A549 (cell line): Measurements from ENCODE around the gene TRPC3. TPM values are rescaled to one million over a fixed set of nuclear protein-coding genes. Genes with fewer than 3 reads are reported as not detected.

Experiments
- ATAC-seq, 2 experiments: fragments of 200-7000 bp in 1 of 2; fragments of >200 bp in 1 of 2; cut with Nextera tagmentation in 1 of 2; cut with Tn5 transposase in 1 of 2; 3 replicates each; pipeline versions ENCODE4 v1.8.0 to v1.9.1; 2018 to 2020; ENCODE audit warnings: mild to moderate bottlenecking in 1 of 2, moderate library complexity in 1 of 2
- CTCF ChIA-PET: fragments of 300-600 bp; sonication (Branson Sonifier 250); formaldehyde crosslinking; extraction: SDS; loops from one replicate; lab custom pipeline; 2021; ENCODE audit warnings: antibody characterized with exemption, inconsistent platforms; lab: Yijun Ruan, JAX
- POLR2A ChIA-PET: fragments of 350-600 bp; formaldehyde crosslinking; extraction: SDS; loops from one replicate; lab custom pipeline; 2021; ENCODE audit warnings: antibody characterized with exemption, inconsistent platforms; lab: Yijun Ruan, JAX
- DNase-seq, 2 experiments: peaks; one replicate each; pipeline versions ENCODE4 v3.0.0 to v3.0.0-alpha.2; 2011 to 2016; ENCODE audit warnings: low read depth in 1 of 2, low spot score in 1 of 2
- FAIRE-seq: peaks from 2 replicates; lab custom pipeline; 2011; peaks lifted over from hg19 to GRCh38; lab: Jason Lieb, UNC
- H3K27ac ChIP-seq, 2 experiments: fragments of >200 bp; sonication (Bioruptor Twin); formaldehyde crosslinking; 3 replicates each; pipeline ENCODE4 v1.5.1; 2016 to 2017
- H3K4me1 ChIP-seq: fragments of >200 bp; sonication (Bioruptor Twin); formaldehyde crosslinking; 3 replicates; pipeline ENCODE4 v1.6.1; 2016
- H3K4me2 ChIP-seq: fragments of >200 bp; sonication (Bioruptor Twin); formaldehyde crosslinking; 3 replicates; pipeline ENCODE4 v1.6.1; 2016
- H3K4me3 ChIP-seq: fragments of >200 bp; sonication (Bioruptor Twin); formaldehyde crosslinking; 3 replicates; pipeline ENCODE4 v1.5.1; 2016
- H3K9me3 ChIP-seq: fragments of >200 bp; sonication (Bioruptor Twin); formaldehyde crosslinking; 3 replicates; pipeline ENCODE4 v1.6.1; 2016
- BHLHE40 ChIP-seq: IDR thresholded peaks from 2 replicates; pipeline ENCODE4 v1.6.1; 2012; ENCODE audit warnings: low read depth, low read length, inconsistent platforms
- CEBPB ChIP-seq, 2 experiments: fragments of >200 bp in 1 of 2; sonication (Bioruptor Twin) in 1 of 2; formaldehyde crosslinking in 1 of 2; IDR thresholded peaks; 2 replicates each; pipeline ENCODE4 v1.6.1; 2012 to 2016
- CHD2 ChIP-seq: fragments of 150-350 bp; IDR thresholded peaks from 2 replicates; pipeline ENCODE4 v1.6.1; 2014; ENCODE audit warnings: low read length; ENCODE audit not compliant: partially characterized antibody
- CHD4 ChIP-seq: fragments of 200-600 bp; sonication (generic); IDR thresholded peaks from 2 replicates; pipeline ENCODE4 v1.6.1; 2016; ENCODE audit warnings: antibody characterized with exemption, mild to moderate bottlenecking, borderline replicate concordance
- EHF ChIP-seq: fragments of 250-450 bp; sonication (Bioruptor Pico); IDR thresholded peaks from 2 replicates; pipeline ENCODE4 v1.5.0; 2020; ENCODE audit warnings: mild to moderate bottlenecking
- EP300 ChIP-seq, 2 experiments: fragments of >200 bp; sonication (Bioruptor Twin); formaldehyde crosslinking; IDR thresholded peaks; 2 replicates in 1 of 2; 3 replicates in 1 of 2; pipeline ENCODE4 v1.6.1; 2016 to 2017
- ESRRA ChIP-seq: fragments of 150-350 bp; IDR thresholded peaks from 2 replicates; pipeline ENCODE4 v1.6.1; 2014; ENCODE audit warnings: mild to moderate bottlenecking, low read length, borderline replicate concordance
- FOSL2 ChIP-seq, 2 experiments: fragments of 450-650 bp in 1 of 2; fragments of >200 bp in 1 of 2; sonication (Bioruptor Twin) in 1 of 2; formaldehyde crosslinking; IDR thresholded peaks; 2 replicates each; pipeline versions ENCODE4 v1.5.0 to v1.6.1; 2016 to 2020; ENCODE audit warnings: mild to moderate bottlenecking in 1 of 2, moderate library complexity in 1 of 2
- HDAC2 ChIP-seq: fragments of 200-600 bp; sonication (generic); IDR thresholded peaks from 2 replicates; pipeline ENCODE4 v1.6.1; 2016
- HEYL ChIP-seq: fragments of 250-450 bp; sonication (Bioruptor Pico); IDR thresholded peaks from 2 replicates; pipeline ENCODE4 v1.8.0; 2021; ENCODE audit warnings: mild to moderate bottlenecking, moderate library complexity
- HOXB13 ChIP-seq: fragments of 250-450 bp; sonication (Bioruptor Pico); IDR thresholded peaks from 2 replicates; pipeline ENCODE4 v1.5.0; 2020; ENCODE audit warnings: low read depth, mild to moderate bottlenecking, moderate library complexity
- MAFK ChIP-seq: fragments of 450-650 bp; IDR thresholded peaks from 2 replicates; pipeline ENCODE4 v1.6.1; 2014; ENCODE audit not compliant: partially characterized antibody
- MAZ ChIP-seq: fragments of 150-350 bp; IDR thresholded peaks from 2 replicates; pipeline ENCODE4 v1.6.1; 2014; ENCODE audit warnings: antibody characterized with exemption, low read depth, low read length, borderline replicate concordance
- POLR2A ChIP-seq: IDR thresholded peaks from 2 replicates; pipeline ENCODE4 v1.6.1; 2012; ENCODE audit warnings: mild to moderate bottlenecking, low read length
- POLR2AphosphoS2 ChIP-seq: conservative IDR thresholded peaks from 2 replicates; pipeline ENCODE4 v1.6.1; 2012; ENCODE audit warnings: low read length, improper control_type of control experiment, inconsistent platforms
- RAD21 ChIP-seq, 2 experiments: fragments of >200 bp in 1 of 2; sonication (Bioruptor Twin) in 1 of 2; formaldehyde crosslinking in 1 of 2; IDR thresholded peaks in 1 of 2; conservative IDR thresholded peaks in 1 of 2; 2 replicates in 1 of 2; 3 replicates in 1 of 2; pipeline ENCODE4 v1.6.1; 2012 to 2018; ENCODE audit warnings: inconsistent platforms in 1 of 2
- RARB ChIP-seq: fragments of 250-450 bp; sonication (Bioruptor Pico); IDR thresholded peaks from 2 replicates; pipeline ENCODE4 v1.8.0; 2021; ENCODE audit warnings: mild to moderate bottlenecking, moderate library complexity
- RNF2 ChIP-seq: fragments of 200-600 bp; sonication (generic); IDR thresholded peaks from 2 replicates; pipeline ENCODE4 v1.6.1; 2016; ENCODE audit warnings: low read depth, mild to moderate bottlenecking, antibody characterized with exemption, moderate library complexity, borderline replicate concordance
- SMC3 ChIP-seq: fragments of >200 bp; sonication (Bioruptor Twin); formaldehyde crosslinking; IDR thresholded peaks from 3 replicates; pipeline ENCODE4 v1.6.1; 2018; ENCODE audit warnings: inconsistent platforms
- SREBF2 ChIP-seq: fragments of 450-650 bp; IDR thresholded peaks from 2 replicates; pipeline ENCODE4 v1.6.1; 2014; ENCODE audit warnings: mild to moderate bottlenecking, moderate library complexity
- WGBS: methylation state at CpG from one replicate; pipeline ENCODE4 v1.1.6; 2017; ENCODE audit errors: missing lambda C conversion rate; 5-methylcytosine and 5-hydroxymethylcytosine counted together
- polyA plus RNA-seq, 4 experiments: library from polyadenylated mRNA; depleted of rRNA in 3 of 4; stranded (reverse); fragments of >200 nt; fragmentation: RNase III in 1 of 4; extraction: RNeasy Plus Mini Kit Qiagen cat#74134 plus additional on column Dnase treatment in 1 of 4; gene quantifications; 2 replicates in 3 of 4; 3 replicates in 1 of 4; pipeline ENCODE4 v1.2.3, GENCODE V29; 2011 to 2017
- TF ChIP-seq, protein P1 (sequence below): fragments of 450-650 bp; IDR thresholded peaks from 2 replicates; pipeline ENCODE4 v1.6.1; 2014; ENCODE audit warnings: antibody characterized with exemption
- TF ChIP-seq, protein P2 (sequence below): IDR thresholded peaks from 2 replicates; pipeline ENCODE4 v1.6.1; 2012
- TF ChIP-seq, protein P3 (sequence below): fragments of >200 bp; sonication (Bioruptor Twin); formaldehyde crosslinking; IDR thresholded peaks from 2 replicates; pipeline ENCODE4 v1.6.1; 2016
- TF ChIP-seq, protein P4 (sequence below): fragments of 150-350 bp; IDR thresholded peaks from 2 replicates; pipeline ENCODE4 v1.6.1; 2014; ENCODE audit warnings: low read depth, mild to moderate bottlenecking, low read length
- TF ChIP-seq, protein P5 (sequence below): IDR thresholded peaks from 2 replicates; pipeline ENCODE4 v1.6.1; 2012; ENCODE audit warnings: low read depth, borderline replicate concordance
- TF ChIP-seq, protein P6 (sequence below): fragments of 250-450 bp; sonication (Bioruptor Pico); IDR thresholded peaks from 2 replicates; pipeline ENCODE4 v1.5.0; 2020; ENCODE audit warnings: low read depth, mild to moderate bottlenecking, moderate library complexity

The TRPC3 gene
- polyA plus RNA-seq, 2 of the 4 experiments (the other 2 are of a cell fraction) = 0.03 to 0.04 TPM

DNA sequence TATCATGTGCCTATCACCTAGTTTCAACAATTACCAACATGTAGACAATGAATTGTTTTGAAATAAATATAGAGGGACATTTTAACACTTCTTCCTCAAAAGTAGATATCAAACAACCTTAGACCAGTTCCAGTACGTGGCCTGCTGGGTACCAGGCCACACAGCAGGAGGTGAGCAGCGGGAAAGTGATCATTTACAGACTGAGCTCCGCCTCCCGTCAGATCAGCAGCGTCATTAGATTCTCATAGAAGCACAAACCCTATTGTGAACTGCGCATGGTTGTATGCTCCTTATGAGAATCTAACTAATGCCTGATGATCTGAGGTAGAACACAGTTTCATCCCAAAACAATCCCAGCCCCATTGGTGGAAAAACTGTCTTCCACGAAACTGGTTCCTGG, 88.1 kb downstream of the TRPC3 start:
- TF ChIP-seq MAFK = no peak
- no peak for TF ChIP-seq HDAC2
- TF ChIP-seq, protein P1, sequence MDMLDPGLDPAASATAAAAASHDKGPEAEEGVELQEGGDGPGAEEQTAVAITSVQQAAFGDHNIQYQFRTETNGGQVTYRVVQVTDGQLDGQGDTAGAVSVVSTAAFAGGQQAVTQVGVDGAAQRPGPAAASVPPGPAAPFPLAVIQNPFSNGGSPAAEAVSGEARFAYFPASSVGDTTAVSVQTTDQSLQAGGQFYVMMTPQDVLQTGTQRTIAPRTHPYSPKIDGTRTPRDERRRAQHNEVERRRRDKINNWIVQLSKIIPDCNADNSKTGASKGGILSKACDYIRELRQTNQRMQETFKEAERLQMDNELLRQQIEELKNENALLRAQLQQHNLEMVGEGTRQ = no peak
- no peak for TF ChIP-seq SREBF2
- TF ChIP-seq EHF (CRISPR knock-in tag) = no peak
- TF ChIP-seq RAD21 (conservative IDR thresholded peaks at IDR 0.05 in 1 of 2, IDR thresholded peaks at IDR 0.05 in 1 of 2) = no peak
- TF ChIP-seq CHD2 = no peak
- no peak for TF ChIP-seq ESRRA
- no peak for TF ChIP-seq CEBPB (IDR thresholded peaks at IDR 0.05)
- TF ChIP-seq, protein P2, sequence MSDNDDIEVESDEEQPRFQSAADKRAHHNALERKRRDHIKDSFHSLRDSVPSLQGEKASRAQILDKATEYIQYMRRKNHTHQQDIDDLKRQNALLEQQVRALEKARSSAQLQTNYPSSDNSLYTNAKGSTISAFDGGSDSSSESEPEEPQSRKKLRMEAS = no peak
- no peak for TF ChIP-seq HEYL (CRISPR knock-in tag)
- no peak for TF ChIP-seq SMC3
- no peak for TF ChIP-seq RNF2
- no peak for TF ChIP-seq RARB (CRISPR knock-in tag)
- TF ChIP-seq, protein P3, sequence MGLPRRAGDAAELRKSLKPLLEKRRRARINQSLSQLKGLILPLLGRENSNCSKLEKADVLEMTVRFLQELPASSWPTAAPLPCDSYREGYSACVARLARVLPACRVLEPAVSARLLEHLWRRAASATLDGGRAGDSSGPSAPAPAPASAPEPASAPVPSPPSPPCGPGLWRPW = no peak
- TF ChIP-seq EP300 (IDR thresholded peaks at IDR 0.05) = no peak
- TF ChIP-seq BHLHE40 = no peak
- TF ChIP-seq CHD4 = no peak
- ATAC-seq (no peak), DNase-seq (no peak), FAIRE-seq (no peak)
- ChIA-PET CTCF (no interaction called here), POLR2A (no interaction called here)
- H3K4me1 ChIP-seq = no peaks in the 10 kb centered on the region
- H3K4me3 ChIP-seq = no peak overlapping the region
- no peak overlapping the region for H3K27ac ChIP-seq
- WGBS = 82% methylated on average over 7 of the region's 7 CpGs
- H3K4me2 ChIP-seq = no peak overlapping the region
- H3K9me3 ChIP-seq = no peaks in the 10 kb centered on the region

DNA sequence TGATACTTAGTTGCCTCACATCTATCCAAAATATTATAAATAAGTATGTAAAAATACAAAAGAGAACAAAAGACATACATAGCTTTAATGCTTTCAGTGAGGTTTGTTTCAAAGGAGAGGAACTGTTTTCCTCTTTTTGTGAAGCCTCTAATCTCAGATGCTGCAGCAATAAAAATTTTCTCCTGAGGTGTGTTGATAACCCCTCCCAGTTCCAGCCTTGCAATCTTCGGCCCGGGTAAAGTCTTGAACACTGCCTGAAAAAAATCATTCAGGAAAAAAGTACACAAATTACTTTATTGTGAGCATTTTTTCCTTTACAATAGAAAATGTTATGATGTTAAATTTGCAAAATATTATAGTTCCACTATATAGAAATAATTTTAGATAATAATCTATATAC, 90.4 kb downstream of the TRPC3 start:
- Histone ChIP-seq H3K4me2 (no peak overlapping the region), H3K27ac (no peak overlapping the region)
- no peak for ATAC-seq
- POLR2A ChIA-PET = no interaction called here
- 89% methylated on average over 2 of the region's 2 CpGs for WGBS
- no peak for DNase-seq
- TF ChIP-seq, protein P4, sequence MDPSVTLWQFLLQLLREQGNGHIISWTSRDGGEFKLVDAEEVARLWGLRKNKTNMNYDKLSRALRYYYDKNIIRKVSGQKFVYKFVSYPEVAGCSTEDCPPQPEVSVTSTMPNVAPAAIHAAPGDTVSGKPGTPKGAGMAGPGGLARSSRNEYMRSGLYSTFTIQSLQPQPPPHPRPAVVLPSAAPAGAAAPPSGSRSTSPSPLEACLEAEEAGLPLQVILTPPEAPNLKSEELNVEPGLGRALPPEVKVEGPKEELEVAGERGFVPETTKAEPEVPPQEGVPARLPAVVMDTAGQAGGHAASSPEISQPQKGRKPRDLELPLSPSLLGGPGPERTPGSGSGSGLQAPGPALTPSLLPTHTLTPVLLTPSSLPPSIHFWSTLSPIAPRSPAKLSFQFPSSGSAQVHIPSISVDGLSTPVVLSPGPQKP = no peak
- TF ChIP-seq HOXB13 (no peak), POLR2AphosphoS2 (no peak), RAD21 (conservative IDR thresholded peaks at IDR 0.05 in 1 of 2, IDR thresholded peaks at IDR 0.05 in 1 of 2) (no peak), EHF (CRISPR knock-in tag) (no peak), FOSL2 (IDR thresholded peaks at IDR 0.05) (no peak), FOSL2 (CRISPR knock-in tag; IDR thresholded peaks at IDR 0.05) (no peak), SREBF2 (no peak), POLR2A (no peak)
- TF ChIP-seq, all 56 proteins: peak for 0
- FAIRE-seq = no peak
- Histone ChIP-seq H3K4me3 (no peak overlapping the region), H3K9me3 (no peaks in the 10 kb centered on the region), H3K4me1 (no peaks in the 10 kb centered on the region)
- CTCF ChIA-PET = no interaction called here

DNA sequence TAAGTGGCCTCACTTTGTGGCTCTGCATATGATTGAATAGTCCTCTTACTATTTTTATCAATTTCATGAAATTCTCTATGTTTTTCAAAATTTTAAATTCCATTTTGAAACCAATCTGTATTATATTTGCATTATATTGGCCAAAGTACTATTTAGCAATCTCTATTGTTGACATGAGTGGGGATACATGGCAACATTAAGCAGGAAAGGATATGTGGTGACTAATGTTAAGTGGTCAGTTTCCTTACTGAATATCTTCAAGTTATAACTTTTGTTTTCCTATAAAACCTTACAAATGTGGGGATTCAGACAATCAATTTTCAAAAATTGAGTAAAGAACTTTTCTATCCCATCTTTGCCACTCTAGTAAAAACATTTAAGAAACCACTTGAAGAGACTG, 91.7 kb downstream of the TRPC3 start:
- no peak overlapping the region for H3K4me2 ChIP-seq
- POLR2A ChIA-PET = no interaction called here
- H3K27ac ChIP-seq = no peak overlapping the region
- H3K9me3 ChIP-seq = no peaks in the 10 kb centered on the region
- TF ChIP-seq MAZ (no peak), SMC3 (no peak), RNF2 (no peak)
- TF ChIP-seq, protein P5, sequence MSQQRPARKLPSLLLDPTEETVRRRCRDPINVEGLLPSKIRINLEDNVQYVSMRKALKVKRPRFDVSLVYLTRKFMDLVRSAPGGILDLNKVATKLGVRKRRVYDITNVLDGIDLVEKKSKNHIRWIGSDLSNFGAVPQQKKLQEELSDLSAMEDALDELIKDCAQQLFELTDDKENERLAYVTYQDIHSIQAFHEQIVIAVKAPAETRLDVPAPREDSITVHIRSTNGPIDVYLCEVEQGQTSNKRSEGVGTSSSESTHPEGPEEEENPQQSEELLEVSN = no peak
- TF ChIP-seq, protein P6, sequence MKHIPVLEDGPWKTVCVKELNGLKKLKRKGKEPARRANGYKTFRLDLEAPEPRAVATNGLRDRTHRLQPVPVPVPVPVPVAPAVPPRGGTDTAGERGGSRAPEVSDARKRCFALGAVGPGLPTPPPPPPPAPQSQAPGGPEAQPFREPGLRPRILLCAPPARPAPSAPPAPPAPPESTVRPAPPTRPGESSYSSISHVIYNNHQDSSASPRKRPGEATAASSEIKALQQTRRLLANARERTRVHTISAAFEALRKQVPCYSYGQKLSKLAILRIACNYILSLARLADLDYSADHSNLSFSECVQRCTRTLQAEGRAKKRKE (CRISPR knock-in tag) = no peak
- CTCF ChIA-PET = no interaction called here
- DNase-seq (no peak), FAIRE-seq (no peak), ATAC-seq (no peak)
- no peaks in the 10 kb centered on the region for H3K4me1 ChIP-seq
- H3K4me3 ChIP-seq = no peak overlapping the region
